Heart left ventricle (tissue), 16 donors: Measurements from ENCODE around the gene TCF4. TPM values are rescaled to one million over a fixed set of nuclear protein-coding genes. Genes with fewer than 3 reads are reported as not detected.
"Not testable (repeated sequence)": the region's sequence is repeated elsewhere in the genome, so short reads cannot be mapped to it uniquely, and the experiment has no call there.

ENCODE experiments used
- ATAC-seq, 4 donors: fragments of 200-7000 bp; cut with Tn5 transposase; one replicate each; pipeline ENCODE4 v1.9.1; 2020 to 2022; ENCODE audit warnings: moderate library complexity in 4 of 4, mild to moderate bottlenecking in 3 of 4, moderate number of reproducible peaks in 1 of 4
- DNase-seq, 5 donors: peaks; one replicate each; pipeline ENCODE4 v3.0.0-alpha.2; 2020
- H3K27ac ChIP-seq, 12 donors: fragments of 200-600 bp; sonication (generic) in 4 of 12; one replicate each; pipeline versions ENCODE4 v1.5.0 to v1.8.0; 2016 to 2022; ENCODE audit warnings: mild to moderate bottlenecking in 2 of 12
- H3K27me3 ChIP-seq, 9 donors: fragments of 200-600 bp; sonication (generic) in 2 of 9; one replicate each; pipeline versions ENCODE4 v1.5.1 to v1.8.0; 2016 to 2022; ENCODE audit warnings: mild to moderate bottlenecking in 3 of 9
- H3K36me3 ChIP-seq, 9 donors: fragments of 200-600 bp; sonication (generic) in 2 of 9; one replicate each; pipeline versions ENCODE4 v1.5.0 to v1.8.0; 2018 to 2022; ENCODE audit warnings: mild to moderate bottlenecking in 2 of 9
- H3K4me1 ChIP-seq, 12 donors: fragments of 200-600 bp; sonication (generic) in 4 of 12; one replicate each; pipeline versions ENCODE4 v1.5.0 to v1.8.0; 2016 to 2022; ENCODE audit warnings: mild to moderate bottlenecking in 3 of 12
- H3K4me3 ChIP-seq, 12 donors: fragments of 200-600 bp; sonication (generic) in 4 of 12; one replicate each; pipeline versions ENCODE4 v1.5.0 to v1.8.0; 2017 to 2022; ENCODE audit warnings: mild to moderate bottlenecking in 9 of 12, moderate library complexity in 4 of 12
- H3K9me3 ChIP-seq, 12 donors: fragments of 200-600 bp; sonication (generic) in 4 of 12; one replicate each; pipeline versions ENCODE4 v1.5.0 to v1.8.0; 2016 to 2022; ENCODE audit warnings: mild to moderate bottlenecking in 1 of 12
- POLR2A ChIP-seq, 2 donors: fragments of 450-650 bp; IDR thresholded peaks; one replicate each; pipeline ENCODE4 v1.6.1; 2017; ENCODE audit warnings: antibody characterized with exemption in 2 of 2, mild to moderate bottlenecking in 2 of 2, moderate library complexity in 2 of 2
- WGBS, 4 donors: extraction: QIAGEN DNeasy Blood & Tissue Kit in 2 of 4; methylation state at CpG; one replicate each; pipeline versions ENCODE4 v1.1.5 to v1.1.7; 2013 to 2018; 5-methylcytosine and 5-hydroxymethylcytosine counted together
- intact Hi-C, 10 donors: fragments of 100-400 bp; cut with DNase I; formaldehyde crosslinking; loops; one replicate each; pipeline versions ENCODE4 v1.11.1 to v1.14.2; 2022
- polyA plus RNA-seq, 2 donors: library from polyadenylated mRNA; stranded (reverse); fragments of 200-250 nt; gene quantifications; one replicate each; pipeline ENCODE4 v1.2.3, GENCODE V29; 2013
- total RNA-seq, 9 donors: library from RNA; depleted of rRNA in 2 of 9; stranded (reverse); fragments of >200 nt in 2 of 9; fragmentation: NEBNext Ultra II Directional in 3 of 9; extraction: Animal tissue kit (Norgen Biotek cat#: 25700) in 3 of 9; gene quantifications; one replicate each; pipeline versions ENCODE4 v1.1.0 to v1.2.4, GENCODE V29; 2016 to 2023
- TF ChIP-seq, protein P1 (sequence below), 12 donors: fragments of 200-600 bp; sonication (generic) in 4 of 12; IDR thresholded peaks; one replicate each; pipeline versions ENCODE4 v1.5.0 to v1.8.0; 2018 to 2022; ENCODE audit warnings: antibody characterized with exemption in 12 of 12, mild to moderate bottlenecking in 5 of 12
- donor health status: ischemic (EF 13 %, LVEDD 7.1; RV severe dilation, severe dysfunction).
- donor health status: healthy with polysubstance abuse.
- donor health status: DM: no; HTN: yes; CAD: no.
- donor health status: DM: no; HTN: no; CAD: no.
- donor health status: ischemic (EF 25% LVEDD 6.9; RV normal size, moderate dysfunction).
- donor health status: ischemic (EF 25% LVEDD 5.7; RV mildly dilated, moderate dysfunction).
- donor health status: healthy.
- donor health status: DM: yes; HTN: yes; CAD: no.
- donor health status: ischemic (EF 35%, LVEDD 5.7; RV mildly dilated, moderate dysfunction).
- donor health status: nonischemic (EF 11% LVEDD 7.7; RV severe dilation, severe dysfunction).
- donor health status: DM: yes; HTN: yes; CAD: no.
- donor health status: PGD.
- donor health status: ischemic (EF 29% LVEDD 5.4; RV normal size, mild dysfunction).
- donor health status: nonischemic (EF 23%, LVEDD 6.1; RV moderate dilation, normal function).

TCF4 gene
- total and polyA plus RNA-seq, 11 donors, result 12.8 to 119 (median 71.5) TPM

DNA sequence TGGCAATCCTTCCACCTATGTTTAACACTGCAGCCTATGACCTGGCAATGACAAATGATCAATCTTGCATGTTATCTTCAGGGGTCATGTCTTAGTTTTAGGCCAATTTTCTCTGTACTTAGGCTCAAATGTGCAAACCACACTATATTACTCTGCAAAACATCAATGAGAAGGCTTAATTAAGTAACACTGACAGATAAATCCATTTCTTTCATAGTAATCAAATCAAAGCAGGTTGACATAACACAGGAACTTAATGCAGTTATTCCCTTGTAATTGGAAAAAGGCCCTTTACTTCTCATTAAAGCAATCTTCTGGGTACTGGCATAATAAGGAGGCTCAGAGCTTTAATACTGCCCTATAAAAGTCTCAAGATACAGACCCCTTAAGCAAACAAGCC is 114.4 kb downstream of the TCF4 start:
- TF ChIP-seq POLR2A (IDR thresholded peaks at IDR 0.05), result no peak
- TF ChIP-seq, protein P1, sequence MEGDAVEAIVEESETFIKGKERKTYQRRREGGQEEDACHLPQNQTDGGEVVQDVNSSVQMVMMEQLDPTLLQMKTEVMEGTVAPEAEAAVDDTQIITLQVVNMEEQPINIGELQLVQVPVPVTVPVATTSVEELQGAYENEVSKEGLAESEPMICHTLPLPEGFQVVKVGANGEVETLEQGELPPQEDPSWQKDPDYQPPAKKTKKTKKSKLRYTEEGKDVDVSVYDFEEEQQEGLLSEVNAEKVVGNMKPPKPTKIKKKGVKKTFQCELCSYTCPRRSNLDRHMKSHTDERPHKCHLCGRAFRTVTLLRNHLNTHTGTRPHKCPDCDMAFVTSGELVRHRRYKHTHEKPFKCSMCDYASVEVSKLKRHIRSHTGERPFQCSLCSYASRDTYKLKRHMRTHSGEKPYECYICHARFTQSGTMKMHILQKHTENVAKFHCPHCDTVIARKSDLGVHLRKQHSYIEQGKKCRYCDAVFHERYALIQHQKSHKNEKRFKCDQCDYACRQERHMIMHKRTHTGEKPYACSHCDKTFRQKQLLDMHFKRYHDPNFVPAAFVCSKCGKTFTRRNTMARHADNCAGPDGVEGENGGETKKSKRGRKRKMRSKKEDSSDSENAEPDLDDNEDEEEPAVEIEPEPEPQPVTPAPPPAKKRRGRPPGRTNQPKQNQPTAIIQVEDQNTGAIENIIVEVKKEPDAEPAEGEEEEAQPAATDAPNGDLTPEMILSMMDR (IDR thresholded peaks at IDR 0.05), result no peak
- no peak for ATAC-seq
- no peaks in the 10 kb centered on the region for H3K36me3 ChIP-seq
- H3K27me3 ChIP-seq, result no peaks in the 10 kb centered on the region
- intact Hi-C loops, result loop anchor here in 2 of 10 donors (10.0 kb wide), 2 partner anchors 49 to 61 kb away; no protein-coding TSS in a partner anchor
- no peak overlapping the region for H3K27ac ChIP-seq
- H3K4me1 ChIP-seq, result peaks cover 0 to 43% (median 10%) of the 10 kb centered on the region in 12 donors
- no peak for DNase-seq
- H3K4me3 ChIP-seq, result no peak overlapping the region
- H3K9me3 ChIP-seq, result no peaks in the 10 kb centered on the region

DNA sequence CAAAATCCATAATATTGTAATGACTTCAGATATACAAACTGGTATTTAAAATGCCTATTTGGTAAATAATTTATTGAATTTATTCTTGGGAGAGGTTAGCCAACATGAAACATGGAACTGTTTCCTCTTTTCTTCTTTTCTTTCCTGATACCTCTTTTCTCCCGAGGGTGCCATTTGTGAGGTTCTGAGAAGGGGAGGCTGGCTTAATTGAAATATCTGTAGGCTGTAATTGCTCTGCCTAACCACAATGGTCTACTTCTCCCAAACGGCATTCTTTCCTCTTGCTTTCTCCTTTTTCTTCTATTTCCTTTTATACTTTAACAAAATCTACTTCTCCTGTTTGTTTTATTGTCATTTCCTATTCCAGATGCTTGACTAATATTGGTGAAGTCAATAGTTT is 114.9 kb downstream of the TCF4 start:
- no peak overlapping the region for H3K4me3 ChIP-seq
- intact Hi-C loops, result loop anchor here in 2 of 10 donors (10.0 kb wide), 2 partner anchors 48 to 62 kb away; no protein-coding TSS in a partner anchor
- H3K36me3 ChIP-seq, result no peaks in the 10 kb centered on the region
- DNase-seq, result no peak
- no peaks in the 10 kb centered on the region for H3K27me3 ChIP-seq
- 54 to 71% (median 64%) methylated on average over 2 of the region's 2 CpGs for WGBS, 4 donors
- peaks cover 0 to 39% (median 10%) of the 10 kb centered on the region in 12 donors for H3K4me1 ChIP-seq
- ATAC-seq, result no peak
- H3K9me3 ChIP-seq, result no peaks in the 10 kb centered on the region
- TF ChIP-seq, protein P1 (IDR thresholded peaks at IDR 0.05), result no peak
- no peak for TF ChIP-seq POLR2A (IDR thresholded peaks at IDR 0.05)
- H3K27ac ChIP-seq, result no peak overlapping the region

DNA sequence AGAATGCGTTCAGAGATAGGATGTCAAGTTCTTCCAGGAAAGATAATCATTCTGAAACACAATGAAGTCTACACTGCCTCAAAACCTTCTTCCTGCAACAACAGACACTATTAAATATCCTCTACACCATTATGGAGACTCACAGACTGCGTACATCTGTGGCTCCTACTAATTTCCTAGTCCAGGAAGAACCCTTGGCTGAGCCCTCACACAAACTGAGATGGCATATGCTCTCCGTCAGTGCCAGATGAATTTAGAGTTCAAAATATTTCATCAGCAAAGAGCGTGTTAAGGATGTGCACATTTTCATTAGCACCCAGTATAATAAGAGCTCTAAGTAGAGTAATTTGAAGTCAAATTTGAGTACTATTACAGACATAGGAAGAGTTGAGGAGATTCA is 117.2 kb downstream of the TCF4 start:
- WGBS, 4 donors, result 77 to 91% (median 82%) methylated on average over 4 of the region's 4 CpGs
- Histone ChIP-seq H3K36me3 (no peaks in the 10 kb centered on the region), H3K27ac (no peak overlapping the region), H3K27me3 (no peaks in the 10 kb centered on the region), H3K4me3 (no peak overlapping the region), H3K4me1 (peaks cover 0 to 29% (median 8%) of the 10 kb centered on the region in 12 donors), H3K9me3 (no peaks in the 10 kb centered on the region)
- ATAC-seq, result no peak
- intact Hi-C loops, result loop anchor here in 2 of 10 donors (10.0 kb wide), 2 partner anchors 46 to 64 kb away; no protein-coding TSS in a partner anchor
- TF ChIP-seq, protein P1 (IDR thresholded peaks at IDR 0.05), result no peak
- TF ChIP-seq POLR2A (IDR thresholded peaks at IDR 0.05), result no peak
- no peak for DNase-seq

DNA sequence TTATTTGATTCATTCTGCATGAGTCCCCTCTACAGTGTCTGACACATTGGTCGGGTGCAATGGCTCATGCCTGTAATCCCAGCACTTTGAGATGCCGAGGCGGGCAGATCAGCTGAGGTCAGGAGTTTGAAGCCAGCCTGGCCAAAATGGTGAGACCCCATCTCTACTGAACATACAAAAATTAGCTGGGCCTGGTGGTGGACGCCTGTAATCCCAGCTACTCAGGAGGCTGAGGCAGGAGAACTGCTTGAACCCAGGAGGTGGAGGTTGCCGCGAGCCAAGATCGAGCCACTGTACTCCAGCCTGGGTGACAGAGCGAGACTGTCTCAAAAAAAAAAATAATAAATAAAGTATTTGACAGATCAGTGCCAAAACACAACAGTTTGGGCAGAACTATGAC is 118.9 kb downstream of the TCF4 start:
- ATAC-seq, DNase-seq, H3K27ac ChIP-seq, H3K36me3 ChIP-seq, H3K27me3 ChIP-seq, H3K4me3 ChIP-seq, H3K9me3 ChIP-seq: not testable (repeated sequence)
- intact Hi-C loops, result loop anchor here in 1 of 10 donors (5.0 kb wide), 1 partner anchor 42 kb away; no protein-coding TSS in a partner anchor
- 96 to 98% (median 97%) methylated on average over 8 of the region's 8 CpGs for WGBS, 4 donors
- H3K4me1 ChIP-seq, result peaks cover 0 to 37% (median 13%) of the 10 kb centered on the region in 12 donors

DNA sequence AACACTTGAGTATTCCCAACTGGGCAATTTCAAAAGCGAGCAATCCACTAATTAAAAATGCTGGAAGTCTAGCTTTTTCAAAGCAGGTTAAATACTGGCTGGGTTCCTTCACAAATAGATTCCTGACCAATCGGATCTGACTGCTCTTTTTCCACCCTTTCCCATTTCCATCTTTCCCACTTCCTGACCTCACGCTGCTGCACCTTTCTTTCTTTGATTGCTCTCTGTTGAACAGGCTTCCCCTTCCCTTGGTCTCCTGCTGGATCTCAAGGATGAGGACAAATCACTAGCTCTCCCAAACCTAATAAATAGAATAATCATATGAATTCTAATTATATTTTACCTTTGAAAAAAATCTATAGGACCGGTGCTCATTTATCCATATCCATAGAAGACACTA is 121.2 kb downstream of the TCF4 start:
- 67 to 86% (median 82%) methylated on average over 4 of the region's 4 CpGs for WGBS, 4 donors
- Histone ChIP-seq H3K27me3 (no peaks in the 10 kb centered on the region), H3K9me3 (no peaks in the 10 kb centered on the region), H3K36me3 (peaks cover 0 to 9% (median 0%) of the 10 kb centered on the region in 9 donors), H3K27ac (no peak overlapping the region), H3K4me1 (peaks cover 0 to 31% (median 10%) of the 10 kb centered on the region in 12 donors), H3K4me3 (no peak overlapping the region)
- DNase-seq (no peak), ATAC-seq (no peak)
- TF ChIP-seq, protein P1 (IDR thresholded peaks at IDR 0.05), result no peak
- no peak for TF ChIP-seq POLR2A (IDR thresholded peaks at IDR 0.05)
- intact Hi-C loops, result loop anchor here in 1 of 10 donors (5.0 kb wide), 1 partner anchor 39 kb away; no protein-coding TSS in a partner anchor
